ENCODE results near the gene SCD5.
A peak's percentile ranks its signal among the peaks of the same experiment; 100 is the strongest.

Gene SCD5

DNA sequence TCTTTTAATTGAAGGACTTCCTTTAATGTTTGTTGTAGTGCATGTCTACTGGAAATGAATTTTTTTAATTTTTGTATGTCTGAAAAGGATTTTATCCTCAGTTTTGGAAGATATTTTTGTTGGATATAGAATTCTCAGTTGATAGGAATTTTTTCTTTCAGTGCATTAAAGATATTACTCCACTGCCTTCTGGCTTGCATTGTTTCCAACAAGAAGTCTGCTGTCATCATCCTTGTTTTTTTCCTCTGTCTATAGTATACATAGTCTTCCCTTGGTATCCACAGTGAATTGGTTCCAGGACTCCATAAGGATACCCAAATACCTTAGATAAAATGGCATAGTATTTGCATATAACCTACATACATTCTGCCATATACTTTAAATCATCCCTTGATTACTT lies 33.5 kb downstream of the SCD5 start:
- DNase-seq (ENCODE audit: low spot score) = no peak

DNA sequence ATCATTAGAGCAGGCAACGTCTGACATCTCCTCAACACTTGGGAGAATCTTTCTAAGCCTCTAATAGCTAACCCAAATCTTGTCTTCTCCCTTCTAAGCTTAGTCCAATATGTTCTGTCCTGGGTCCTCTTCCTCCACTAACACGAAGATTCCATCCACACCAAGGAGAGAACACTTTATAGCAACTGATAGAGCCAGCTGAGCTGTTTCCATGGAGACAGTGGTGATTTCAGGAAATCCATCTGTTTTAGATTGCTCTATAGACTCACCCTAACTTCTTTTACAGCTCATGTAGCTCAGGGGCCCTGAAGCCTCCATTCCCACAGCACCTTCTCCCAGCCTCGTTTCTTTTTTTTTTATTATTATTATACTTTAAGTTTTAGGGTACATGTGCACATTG lies 37.4 kb downstream of the SCD5 start:
- DNase-seq (ENCODE audit: low spot score) = no peak

GRCh38 chr4:82758701-82759685 lies 39.6 kb downstream of the SCD5 start:
- no peak for DNase-seq (ENCODE audit: low spot score)

GRCh38 chr4:82756061-82756460 lies 42.5 kb downstream of the SCD5 start:
- no peak for DNase-seq (ENCODE audit: low spot score)

DNA sequence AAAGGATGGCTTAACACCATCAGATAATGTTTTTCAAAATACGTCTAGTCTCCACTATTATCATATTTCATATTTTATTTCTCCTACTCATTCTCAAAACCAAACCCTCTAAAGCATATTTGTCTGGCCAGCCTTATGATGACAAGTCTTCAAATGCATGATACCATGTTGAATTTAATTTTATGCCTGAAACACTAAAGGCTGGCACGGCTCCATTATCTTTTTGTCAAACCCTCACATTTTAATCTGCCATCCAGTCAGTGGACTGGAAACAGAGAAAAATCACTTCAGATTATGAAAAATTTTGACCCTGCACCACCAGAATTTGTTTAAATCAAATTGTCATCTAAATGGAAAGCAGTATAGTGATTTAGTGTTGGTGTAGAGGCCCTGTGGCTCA lies 42.9 kb downstream of the SCD5 start:
- DNase-seq (ENCODE audit: low spot score) = no peak

DNA sequence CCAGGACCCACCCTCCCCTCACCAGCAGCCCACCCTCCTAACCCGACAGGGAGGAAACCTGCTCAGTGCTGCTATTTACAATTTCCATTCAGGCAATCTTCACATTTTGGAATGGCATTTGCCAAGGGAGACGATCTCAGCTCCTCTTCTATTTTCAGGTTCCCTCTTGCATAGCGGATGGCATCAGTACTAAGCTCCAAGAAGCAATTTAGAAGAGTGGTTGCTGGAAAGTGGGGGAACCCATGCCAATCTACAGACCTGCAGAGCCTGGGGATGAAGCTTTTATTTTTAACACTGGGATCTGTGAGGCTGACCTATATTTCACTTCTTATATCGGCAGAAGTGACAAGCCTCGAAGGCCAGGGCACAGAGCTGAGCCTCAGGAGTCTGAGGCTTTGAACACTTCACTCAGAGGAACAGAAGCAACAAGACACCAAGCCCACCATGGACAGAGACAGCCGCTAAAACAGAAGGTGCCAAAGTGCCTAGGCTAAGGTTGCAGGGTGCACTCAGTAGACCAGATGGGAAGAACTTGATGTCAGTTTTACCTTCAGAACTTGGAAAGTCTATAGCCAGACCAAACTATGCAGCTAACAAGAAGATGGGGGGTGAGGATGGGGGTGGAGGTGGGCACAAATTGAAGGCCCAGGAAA lies 44.0 kb downstream of the SCD5 start:
- DNase-seq (ENCODE audit: low spot score) = no peak

GRCh38 chr4:82753725-82754410 lies 44.7 kb downstream of the SCD5 start:
- DNase-seq (ENCODE audit: low spot score) = peak; percentile 33

- DNase-seq (ENCODE audit: low spot score) = no peak
Observed at GRCh38 chr4:82753238-82753637, 45.4 kb downstream of the SCD5 start.

DNA sequence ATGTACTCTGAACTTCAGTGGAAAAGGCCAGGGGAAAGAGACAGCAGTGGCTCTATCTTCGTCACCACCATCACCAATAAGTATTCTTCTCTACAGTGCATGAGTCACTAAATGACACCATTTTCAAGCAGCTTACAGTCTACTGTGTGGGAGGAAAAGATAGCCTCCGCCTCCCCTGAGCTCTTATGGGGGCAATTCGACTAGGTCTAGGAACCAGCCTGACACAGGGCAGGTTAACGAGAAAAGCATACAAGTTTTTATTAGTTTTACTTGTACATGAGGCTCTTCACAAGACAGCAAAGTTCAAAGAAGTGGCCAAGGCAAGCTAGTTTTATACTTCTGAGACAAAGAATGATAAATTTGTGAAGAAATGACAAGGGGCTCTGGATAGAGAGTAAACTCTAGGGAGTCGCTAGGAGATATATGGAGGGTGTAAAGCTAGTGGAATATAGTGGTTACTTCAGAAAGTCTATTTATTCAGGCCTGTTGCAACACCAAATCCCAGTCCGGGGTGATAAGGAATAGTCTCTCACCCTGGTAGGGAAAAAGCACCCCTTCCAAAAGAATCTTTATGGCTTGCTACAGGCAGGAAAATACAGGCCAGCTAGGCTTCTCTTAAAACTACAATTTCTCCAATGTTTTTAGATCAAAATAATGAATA lies 49.7 kb downstream of the SCD5 start:
- no peak for DNase-seq (ENCODE audit: low spot score)

GRCh38 chr4:82747686-82748575 lies 50.7 kb downstream of the SCD5 start:
- no peak for DNase-seq (ENCODE audit: low spot score)

GRCh38 chr4:82746705-82747574 lies 51.7 kb downstream of the SCD5 start:
- no peak for DNase-seq (ENCODE audit: low spot score)

GRCh38 chr4:82745173-82745842 lies 53.3 kb downstream of the SCD5 start:
- DNase-seq (ENCODE audit: low spot score) = no peak

- DNase-seq (ENCODE audit: low spot score) = no peak
Observed at GRCh38 chr4:82744284-82744968, 54.2 kb downstream of the SCD5 start.

DNA sequence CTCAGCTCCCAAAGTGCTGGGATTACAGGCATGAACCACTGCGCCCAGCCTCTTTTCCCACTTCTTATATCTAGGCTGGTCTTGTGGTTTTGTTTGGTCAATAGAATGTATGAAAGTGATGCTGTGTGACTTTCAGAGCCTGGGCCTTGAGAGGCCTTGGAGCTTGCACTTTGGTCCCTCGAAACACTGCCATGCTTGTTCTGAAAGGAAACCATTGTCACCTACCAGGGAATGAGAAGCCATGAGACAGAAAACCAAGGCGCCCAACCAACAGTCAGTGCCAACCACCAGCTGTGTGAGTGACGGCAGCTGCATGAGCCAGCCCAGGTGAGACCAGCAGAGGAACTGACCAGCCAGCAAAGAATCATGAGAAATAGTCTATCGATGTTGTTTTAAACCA lies 57.4 kb downstream of the SCD5 start:
- no peak for DNase-seq (ENCODE audit: low spot score)

GRCh38 chr4:82739287-82740190 lies 59.1 kb downstream of the SCD5 start:
- peak; percentile 84 for DNase-seq (ENCODE audit: low spot score)

DNA sequence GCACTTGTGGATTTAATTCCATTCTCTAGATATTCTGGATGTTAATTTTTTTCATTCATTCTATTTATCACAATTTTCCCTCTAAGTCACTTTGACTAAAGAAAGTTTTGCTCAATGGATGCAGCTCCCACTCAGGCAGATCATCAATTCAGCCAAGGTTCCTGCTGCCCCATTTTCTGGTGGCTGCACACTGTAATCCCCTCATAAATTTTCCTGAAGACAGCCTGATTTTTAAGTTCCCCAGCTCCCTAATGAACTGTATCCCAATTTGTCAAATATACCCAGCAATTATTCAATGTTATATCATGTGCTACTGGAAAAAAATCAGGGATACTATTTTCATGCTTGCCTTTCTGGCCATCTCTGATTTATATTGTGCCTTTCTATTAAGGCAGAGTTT lies 61.2 kb downstream of the SCD5 start:
- no peak for DNase-seq (ENCODE audit: low spot score)

- DNase-seq (ENCODE audit: low spot score) = no peak
Observed at GRCh38 chr4:82733636-82734035, 65.0 kb downstream of the SCD5 start.

- DNase-seq (ENCODE audit: low spot score) = no peak
Observed at GRCh38 chr4:82728301-82728700, 70.3 kb downstream of the SCD5 start.

Measured in GM03348 (cell line).